ENCODE measurements around the gene KISS1. TPM values are rescaled to one million over a fixed set of nuclear protein-coding genes. Genes with fewer than 3 reads are reported as not detected.
"Not testable (repeated sequence)": the region's sequence is repeated elsewhere in the genome, so short reads cannot be mapped to it uniquely, and the experiment has no call there.

KISS1 gene
- not detected for polyA plus RNA-seq (2013, experiment 1 of 4)
- not detected for polyA plus RNA-seq (2013, experiment 2 of 4)
- polyA plus RNA-seq (2013, experiment 3 of 4) = not detected
- polyA plus RNA-seq (2013, experiment 4 of 4) = not detected

- Histone ChIP-seq H3K36me3 (ENCODE audit: control insufficient read depth, insufficient read depth, low read length) (no peaks in the 10 kb centered on the region), H3K4me1 (ENCODE audit: control insufficient read depth, insufficient read depth, low read length) (no peaks in the 10 kb centered on the region), H3K27ac (ENCODE audit: insufficient read depth, low read depth, low read length, poor library complexity, severe bottlenecking) (no peak within 1 kb of the TSS), H3K9me3 (ENCODE audit: control insufficient read depth, low read length) (no peaks in the 10 kb centered on the region), H3K27me3 (ENCODE audit: control insufficient read depth, insufficient read depth, low read length, poor library complexity, severe bottlenecking) (peaks cover 13% of the 10 kb centered on the region), H3K4me3 (ENCODE audit: insufficient read depth, low read depth, low read length) (no peak within 1 kb of the TSS)
- WGBS, 2 experiments = 70 to 71% methylated on average over 18 of the region's 18 CpGs
Measured at GRCh38 chr1:204196068-204196795, at the start of gene KISS1. Gene KISS1 (minus strand): TSS chr1:204196491. CDS start chr1:204192876, 3,615 bp downstream.

GRCh38 chr1:204242920-204243319 lies 46.6 kb upstream of the KISS1 start:
- H3K36me3 ChIP-seq (ENCODE audit: control insufficient read depth, insufficient read depth, low read length) = no peaks in the 10 kb centered on the region
- no peaks in the 10 kb centered on the region for H3K9me3 ChIP-seq (ENCODE audit: control insufficient read depth, low read length)
- no peak overlapping the region for H3K4me3 ChIP-seq (ENCODE audit: insufficient read depth, low read depth, low read length)
- 93 to 94% methylated on average over 10 of the region's 10 CpGs for WGBS, 2 experiments
- no peak overlapping the region for H3K27ac ChIP-seq (ENCODE audit: insufficient read depth, low read depth, low read length, poor library complexity, severe bottlenecking)
- no peaks in the 10 kb centered on the region for H3K27me3 ChIP-seq (ENCODE audit: control insufficient read depth, insufficient read depth, low read length, poor library complexity, severe bottlenecking)
- no peaks in the 10 kb centered on the region for H3K4me1 ChIP-seq (ENCODE audit: control insufficient read depth, insufficient read depth, low read length)

GRCh38 chr1:204241914-204242313 lies 45.6 kb upstream of the KISS1 start:
- 95 to 97% methylated on average over 5 of the region's 5 CpGs for WGBS, 2 experiments
- no peaks in the 10 kb centered on the region for H3K9me3 ChIP-seq (ENCODE audit: control insufficient read depth, low read length)
- H3K27me3 ChIP-seq (ENCODE audit: control insufficient read depth, insufficient read depth, low read length, poor library complexity, severe bottlenecking) = no peaks in the 10 kb centered on the region
- H3K27ac ChIP-seq (ENCODE audit: insufficient read depth, low read depth, low read length, poor library complexity, severe bottlenecking) = no peak overlapping the region
- H3K4me3 ChIP-seq (ENCODE audit: insufficient read depth, low read depth, low read length) = no peak overlapping the region
- H3K36me3 ChIP-seq (ENCODE audit: control insufficient read depth, insufficient read depth, low read length) = no peaks in the 10 kb centered on the region
- no peaks in the 10 kb centered on the region for H3K4me1 ChIP-seq (ENCODE audit: control insufficient read depth, insufficient read depth, low read length)

- Histone ChIP-seq H3K27me3 (ENCODE audit: control insufficient read depth, insufficient read depth, low read length, poor library complexity, severe bottlenecking) (no peaks in the 10 kb centered on the region), H3K36me3 (ENCODE audit: control insufficient read depth, insufficient read depth, low read length) (no peaks in the 10 kb centered on the region), H3K4me1 (ENCODE audit: control insufficient read depth, insufficient read depth, low read length) (no peaks in the 10 kb centered on the region), H3K27ac (ENCODE audit: insufficient read depth, low read depth, low read length, poor library complexity, severe bottlenecking) (no peak overlapping the region), H3K9me3 (ENCODE audit: control insufficient read depth, low read length) (no peaks in the 10 kb centered on the region), H3K4me3 (ENCODE audit: insufficient read depth, low read depth, low read length) (no peak overlapping the region)
- WGBS, 2 experiments = 71 to 74% methylated on average over 2 of the region's 2 CpGs
Measured at GRCh38 chr1:204241050-204241449, 44.8 kb upstream of the KISS1 start.

- no peaks in the 10 kb centered on the region for H3K36me3 ChIP-seq (ENCODE audit: control insufficient read depth, insufficient read depth, low read length)
- H3K9me3 ChIP-seq (ENCODE audit: control insufficient read depth, low read length) = no peaks in the 10 kb centered on the region
- H3K27me3 ChIP-seq (ENCODE audit: control insufficient read depth, insufficient read depth, low read length, poor library complexity, severe bottlenecking) = no peaks in the 10 kb centered on the region
- WGBS, 2 experiments = 97 to 100% methylated on average over 1 of the region's 1 CpG
- no peaks in the 10 kb centered on the region for H3K4me1 ChIP-seq (ENCODE audit: control insufficient read depth, insufficient read depth, low read length)
- H3K27ac ChIP-seq (ENCODE audit: insufficient read depth, low read depth, low read length, poor library complexity, severe bottlenecking) = no peak overlapping the region
- no peak overlapping the region for H3K4me3 ChIP-seq (ENCODE audit: insufficient read depth, low read depth, low read length)
Measured at GRCh38 chr1:204240233-204240632, 43.9 kb upstream of the KISS1 start.

GRCh38 chr1:204239401-204239800 lies 43.1 kb upstream of the KISS1 start:
- H3K36me3 ChIP-seq (ENCODE audit: control insufficient read depth, insufficient read depth, low read length); H3K4me3 ChIP-seq (ENCODE audit: insufficient read depth, low read depth, low read length); H3K27me3 ChIP-seq (ENCODE audit: control insufficient read depth, insufficient read depth, low read length, poor library complexity, severe bottlenecking); H3K9me3 ChIP-seq (ENCODE audit: control insufficient read depth, low read length); H3K4me1 ChIP-seq (ENCODE audit: control insufficient read depth, insufficient read depth, low read length); H3K27ac ChIP-seq (ENCODE audit: insufficient read depth, low read depth, low read length, poor library complexity, severe bottlenecking): not testable (repeated sequence)
- WGBS, 2 experiments = 78 to 80% methylated on average over 3 of the region's 3 CpGs

- 91 to 98% methylated on average over 2 of the region's 2 CpGs for WGBS, 2 experiments
- H3K4me1 ChIP-seq (ENCODE audit: control insufficient read depth, insufficient read depth, low read length); H3K27me3 ChIP-seq (ENCODE audit: control insufficient read depth, insufficient read depth, low read length, poor library complexity, severe bottlenecking); H3K9me3 ChIP-seq (ENCODE audit: control insufficient read depth, low read length); H3K4me3 ChIP-seq (ENCODE audit: insufficient read depth, low read depth, low read length); H3K27ac ChIP-seq (ENCODE audit: insufficient read depth, low read depth, low read length, poor library complexity, severe bottlenecking); H3K36me3 ChIP-seq (ENCODE audit: control insufficient read depth, insufficient read depth, low read length): not testable (repeated sequence)
Measured at GRCh38 chr1:204238520-204238919, 42.2 kb upstream of the KISS1 start.

GRCh38 chr1:204237515-204237914 lies 41.2 kb upstream of the KISS1 start:
- not testable (repeated sequence) for H3K4me3 ChIP-seq (ENCODE audit: insufficient read depth, low read depth, low read length); H3K27me3 ChIP-seq (ENCODE audit: control insufficient read depth, insufficient read depth, low read length, poor library complexity, severe bottlenecking); H3K4me1 ChIP-seq (ENCODE audit: control insufficient read depth, insufficient read depth, low read length); H3K27ac ChIP-seq (ENCODE audit: insufficient read depth, low read depth, low read length, poor library complexity, severe bottlenecking); H3K36me3 ChIP-seq (ENCODE audit: control insufficient read depth, insufficient read depth, low read length); H3K9me3 ChIP-seq (ENCODE audit: control insufficient read depth, low read length)
- WGBS, 2 experiments = 94 to 98% methylated on average over 1 of the region's 1 CpG

- no peaks in the 10 kb centered on the region for H3K4me1 ChIP-seq (ENCODE audit: control insufficient read depth, insufficient read depth, low read length)
- no peak overlapping the region for H3K4me3 ChIP-seq (ENCODE audit: insufficient read depth, low read depth, low read length)
- no peaks in the 10 kb centered on the region for H3K36me3 ChIP-seq (ENCODE audit: control insufficient read depth, insufficient read depth, low read length)
- no peak overlapping the region for H3K27ac ChIP-seq (ENCODE audit: insufficient read depth, low read depth, low read length, poor library complexity, severe bottlenecking)
- H3K9me3 ChIP-seq (ENCODE audit: control insufficient read depth, low read length) = no peaks in the 10 kb centered on the region
- H3K27me3 ChIP-seq (ENCODE audit: control insufficient read depth, insufficient read depth, low read length, poor library complexity, severe bottlenecking) = no peaks in the 10 kb centered on the region
Measured at GRCh38 chr1:204232526-204232925, 36.2 kb upstream of the KISS1 start.

- Histone ChIP-seq H3K27ac (ENCODE audit: insufficient read depth, low read depth, low read length, poor library complexity, severe bottlenecking) (no peak overlapping the region), H3K9me3 (ENCODE audit: control insufficient read depth, low read length) (no peaks in the 10 kb centered on the region), H3K4me1 (ENCODE audit: control insufficient read depth, insufficient read depth, low read length) (no peaks in the 10 kb centered on the region), H3K4me3 (ENCODE audit: insufficient read depth, low read depth, low read length) (no peak overlapping the region), H3K27me3 (ENCODE audit: control insufficient read depth, insufficient read depth, low read length, poor library complexity, severe bottlenecking) (no peaks in the 10 kb centered on the region), H3K36me3 (ENCODE audit: control insufficient read depth, insufficient read depth, low read length) (no peaks in the 10 kb centered on the region)
- 94 to 95% methylated on average over 14 of the region's 14 CpGs for WGBS, 2 experiments
Measured at GRCh38 chr1:204230211-204230610, 33.9 kb upstream of the KISS1 start.

Data from ectodermal cell (in vitro differentiated cells).